AG04450 (cell line): ENCODE measurements around the gene RABGAP1L. TPM values are rescaled to one million over a fixed set of nuclear protein-coding genes. Genes with fewer than 3 reads are reported as not detected.

Experiments
- CTCF ChIA-PET: fragments of 300-600, 350-600 bp; formaldehyde crosslinking; extraction: SDS; loops from one replicate; lab custom pipeline; 2022; ENCODE audit warnings: antibody characterized with exemption, inconsistent platforms; lab: Charles Lee
- POLR2A ChIA-PET: fragments of 350-600 bp; formaldehyde crosslinking; extraction: SDS; loops from one replicate; lab custom pipeline; 2021; ENCODE audit warnings: antibody characterized with exemption, inconsistent platforms; lab: Yijun Ruan, JAX
- DNase-seq: peaks from one replicate; pipeline ENCODE4 v3.0.0-alpha.2; 2011; ENCODE audit warnings: low read depth, low spot score
- H3K27ac ChIP-seq: one replicate; pipeline ENCODE4 v1.5.1; 2012; ENCODE audit warnings: low read depth, low read length, control low read depth
- H3K27me3 ChIP-seq: one replicate; pipeline ENCODE4 v1.6.0; 2012; ENCODE audit warnings: low read length; ENCODE audit not compliant: control insufficient read depth, insufficient read depth
- H3K4me3 ChIP-seq: 2 replicates; pipeline ENCODE4 v1.5.1; 2011; ENCODE audit warnings: mild to moderate bottlenecking, low read depth, low read length, control low read depth
- H3K9me3 ChIP-seq: 2 replicates; pipeline ENCODE4 v1.5.1; 2012; ENCODE audit warnings: low read length; ENCODE audit not compliant: control insufficient read depth, insufficient read depth
- polyA plus RNA-seq: library from polyadenylated mRNA; depleted of rRNA; stranded (reverse); fragments of >200 nt; gene quantifications from 2 replicates; pipeline ENCODE4 v1.2.3, GENCODE V29; 2011
- TF ChIP-seq, protein P1 (sequence below): IDR thresholded peaks from 2 replicates; pipeline ENCODE4 v1.5.1; 2011; ENCODE audit warnings: low read depth, low read length, control low read depth, inconsistent platforms

RABGAP1L gene
- polyA plus RNA-seq, 1 experiment: 21.2 TPM

DNA sequence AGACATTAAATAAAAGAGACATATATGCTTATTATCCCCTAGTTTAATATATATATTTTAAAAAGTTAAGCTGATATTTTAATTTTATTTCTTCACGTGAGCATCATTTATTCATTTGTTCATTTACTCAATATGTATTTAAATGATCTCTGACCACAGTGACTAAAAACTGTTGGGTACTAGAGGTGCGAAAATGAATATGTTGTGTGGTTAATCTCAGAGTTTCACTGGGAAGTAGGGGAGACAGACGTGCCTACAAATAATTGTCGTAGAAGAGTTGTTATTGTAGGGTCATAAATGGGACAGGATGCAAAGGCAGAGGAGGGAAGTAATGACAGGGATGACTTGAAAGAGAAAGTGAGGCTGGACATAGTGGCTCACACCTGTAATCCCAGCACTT lies 627.4 kb downstream of the RABGAP1L start:
- no peak overlapping the region for H3K4me3 ChIP-seq
- H3K27me3 ChIP-seq: peaks cover 2% of the 10 kb centered on the region
- no peaks in the 10 kb centered on the region for H3K9me3 ChIP-seq
- POLR2A ChIA-PET: no interaction called here
- CTCF ChIA-PET: interaction anchor here (0.6 to 0.7 kb wide), 2 partner anchors 96 to 196 kb away, joined by 3 to 4 read pairs; no protein-coding TSS in a partner anchor
- TF ChIP-seq, protein P1, sequence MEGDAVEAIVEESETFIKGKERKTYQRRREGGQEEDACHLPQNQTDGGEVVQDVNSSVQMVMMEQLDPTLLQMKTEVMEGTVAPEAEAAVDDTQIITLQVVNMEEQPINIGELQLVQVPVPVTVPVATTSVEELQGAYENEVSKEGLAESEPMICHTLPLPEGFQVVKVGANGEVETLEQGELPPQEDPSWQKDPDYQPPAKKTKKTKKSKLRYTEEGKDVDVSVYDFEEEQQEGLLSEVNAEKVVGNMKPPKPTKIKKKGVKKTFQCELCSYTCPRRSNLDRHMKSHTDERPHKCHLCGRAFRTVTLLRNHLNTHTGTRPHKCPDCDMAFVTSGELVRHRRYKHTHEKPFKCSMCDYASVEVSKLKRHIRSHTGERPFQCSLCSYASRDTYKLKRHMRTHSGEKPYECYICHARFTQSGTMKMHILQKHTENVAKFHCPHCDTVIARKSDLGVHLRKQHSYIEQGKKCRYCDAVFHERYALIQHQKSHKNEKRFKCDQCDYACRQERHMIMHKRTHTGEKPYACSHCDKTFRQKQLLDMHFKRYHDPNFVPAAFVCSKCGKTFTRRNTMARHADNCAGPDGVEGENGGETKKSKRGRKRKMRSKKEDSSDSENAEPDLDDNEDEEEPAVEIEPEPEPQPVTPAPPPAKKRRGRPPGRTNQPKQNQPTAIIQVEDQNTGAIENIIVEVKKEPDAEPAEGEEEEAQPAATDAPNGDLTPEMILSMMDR: no peak
- no peak overlapping the region for H3K27ac ChIP-seq
- no peak for DNase-seq

DNA sequence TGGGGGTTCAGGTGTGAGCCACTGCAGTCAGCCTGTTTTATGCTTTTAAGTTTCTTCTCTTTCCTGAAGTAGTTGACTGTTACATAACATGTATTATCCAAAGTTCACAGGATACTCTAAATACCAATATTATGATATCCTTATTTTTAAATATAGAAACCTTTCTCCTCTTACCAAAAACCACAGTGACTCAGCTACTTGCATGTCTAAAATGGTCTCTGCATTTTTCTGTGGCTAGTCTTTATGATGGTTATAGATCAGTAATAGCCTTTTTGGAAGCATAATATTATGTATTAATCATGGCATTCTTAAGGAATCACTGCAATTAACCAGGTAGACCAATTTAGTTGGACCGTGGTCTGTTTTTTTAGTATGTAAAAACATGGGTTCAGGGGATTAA lies 629.7 kb downstream of the RABGAP1L start:
- ChIA-PET CTCF (no interaction called here), POLR2A (interaction anchor here (1.6 kb wide), 1 partner anchor 210 kb away, joined by 5 read pairs; the partner anchor contains the start of gene CACYBP)
- no peak overlapping the region for H3K4me3 ChIP-seq
- H3K27ac ChIP-seq: no peak overlapping the region
- peaks cover 4% of the 10 kb centered on the region for H3K27me3 ChIP-seq
- no peaks in the 10 kb centered on the region for H3K9me3 ChIP-seq
- TF ChIP-seq, protein P1: no peak
- DNase-seq: peak; percentile 32

DNA sequence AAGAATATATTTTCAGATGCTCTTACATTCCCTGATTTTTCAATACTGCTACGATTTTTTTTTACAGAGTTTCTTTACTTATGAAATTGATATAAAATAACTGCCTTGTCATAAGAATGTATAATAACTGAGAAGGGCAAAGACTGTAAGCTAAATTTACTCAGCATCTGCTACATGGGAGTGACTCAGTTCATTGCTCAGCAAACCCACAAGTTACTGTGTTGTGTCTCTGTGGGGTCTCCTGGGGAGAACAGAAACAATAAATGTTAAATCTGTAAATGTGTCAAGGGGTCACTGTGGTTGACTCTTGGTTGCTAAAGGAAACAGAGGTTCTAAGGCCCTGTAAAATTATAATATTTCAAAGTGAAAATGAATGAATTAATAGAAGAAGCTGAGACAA lies 630.1 kb downstream of the RABGAP1L start:
- Histone ChIP-seq H3K4me3 (no peak overlapping the region), H3K9me3 (no peaks in the 10 kb centered on the region), H3K27ac (no peak overlapping the region), H3K27me3 (peaks cover 4% of the 10 kb centered on the region)
- CTCF ChIA-PET: no interaction called here
- no peak for DNase-seq
- TF ChIP-seq, protein P1: no peak
- POLR2A ChIA-PET: interaction anchor here (1.6 kb wide), 1 partner anchor 210 kb away, joined by 5 read pairs; the partner anchor contains the start of gene CACYBP

DNA sequence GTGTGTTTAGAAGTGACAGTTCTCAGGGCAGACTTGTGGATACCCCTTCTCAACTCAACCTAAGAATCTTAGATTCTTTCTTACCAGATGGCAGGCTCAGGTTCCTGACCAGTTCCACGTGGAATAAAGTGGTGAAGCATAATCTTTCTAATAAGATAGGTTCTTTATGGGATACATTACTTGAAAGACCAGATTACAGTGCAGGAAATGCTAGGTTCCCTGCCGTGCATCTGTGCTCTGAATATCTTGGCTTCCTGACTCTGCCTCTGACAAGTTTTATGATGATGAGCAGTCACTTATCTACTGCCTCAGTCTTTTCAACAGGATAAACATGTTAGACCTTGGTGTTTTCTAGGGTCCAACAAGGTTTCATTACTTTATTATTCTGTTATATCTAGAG lies 632.5 kb downstream of the RABGAP1L start:
- peaks cover 2% of the 10 kb centered on the region for H3K27me3 ChIP-seq
- CTCF ChIA-PET: interaction anchor here (1.3 kb wide), 1 partner anchor 529 kb away, joined by 4 read pairs; no protein-coding TSS in a partner anchor
- TF ChIP-seq, protein P1: no peak
- no peaks in the 10 kb centered on the region for H3K9me3 ChIP-seq
- no peak overlapping the region for H3K4me3 ChIP-seq
- no peak for DNase-seq
- POLR2A ChIA-PET: no interaction called here
- no peak overlapping the region for H3K27ac ChIP-seq

DNA sequence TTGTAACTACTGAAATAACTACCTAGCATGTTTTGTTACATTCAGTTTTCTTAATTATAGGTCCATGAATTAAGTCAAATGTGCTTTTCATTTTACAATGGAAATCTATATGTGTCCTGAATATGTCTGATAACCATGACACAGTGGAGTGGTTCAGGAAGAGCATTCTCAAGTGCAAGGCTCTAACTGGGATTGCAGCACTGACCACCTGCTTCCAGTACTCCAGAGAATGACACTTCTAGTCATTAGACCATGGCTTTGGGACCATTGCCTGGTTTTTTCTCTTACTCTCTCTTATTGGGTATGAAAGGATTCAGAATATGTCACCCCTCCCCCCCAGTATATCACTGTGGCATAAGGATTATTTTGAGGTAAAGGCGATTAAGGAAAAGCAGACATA lies 635.5 kb downstream of the RABGAP1L start:
- ChIA-PET CTCF (interaction anchor here (0.9 to 2.1 kb wide), 2 partner anchors 189 to 203 kb away, joined by 3 to 7 read pairs; no protein-coding TSS in a partner anchor), POLR2A (no interaction called here)
- no peak for DNase-seq
- Histone ChIP-seq H3K27ac (no peak overlapping the region), H3K4me3 (no peak overlapping the region), H3K27me3 (peaks cover 2% of the 10 kb centered on the region), H3K9me3 (no peaks in the 10 kb centered on the region)
- TF ChIP-seq, protein P1: no peak
